ENCODE measurements around the gene CYP4F8. TPM values are rescaled to one million over a fixed set of nuclear protein-coding genes. Genes with fewer than 3 reads are reported as not detected.
A peak's percentile ranks its signal among the peaks of the same experiment; 100 is the strongest.

Gene CYP4F8
- total RNA-seq, 3 donors from 2014 or later: 2.6 to 5.0 TPM; not detected in 1

DNA sequence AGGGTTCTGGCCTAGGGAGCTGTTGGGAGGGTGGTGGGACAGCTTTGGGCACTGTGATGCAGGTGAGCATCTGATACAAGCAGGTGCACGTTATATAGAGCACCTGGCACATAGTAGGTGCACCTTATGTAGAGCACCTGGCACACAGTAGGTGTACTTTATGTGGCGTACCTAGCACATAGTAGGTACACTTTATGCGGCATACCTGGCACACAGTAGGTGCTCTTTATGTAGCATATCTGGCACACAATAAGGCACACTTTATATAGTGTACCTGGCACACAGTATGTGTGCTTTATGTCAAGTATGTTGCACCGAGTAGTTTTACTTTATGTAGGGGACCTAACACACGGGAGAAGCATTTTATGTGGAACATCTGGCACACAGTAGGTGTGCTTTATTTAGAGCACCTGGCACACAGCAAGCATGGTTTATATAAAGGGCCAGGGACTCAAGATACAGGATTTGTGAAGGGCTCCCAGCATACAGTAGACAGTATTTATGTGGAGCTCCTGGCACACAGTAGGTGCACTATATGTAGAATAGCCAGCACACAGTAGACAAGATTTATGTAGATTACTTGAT lies 56.3 kb downstream of the CYP4F8 start:
- DNase-seq (ENCODE audit: low spot score in 2 of 2): no peak
- no peak overlapping the region for H3K27ac ChIP-seq
- H3K4me3 ChIP-seq: no peak overlapping the region
- no peaks in the 10 kb centered on the region for H3K9me3 ChIP-seq
- H3K36me3 ChIP-seq: no peaks in the 10 kb centered on the region
- H3K4me1 ChIP-seq: no peaks in the 10 kb centered on the region
- H3K27me3 ChIP-seq: peaks cover 0 to 3% of the 10 kb centered on the region in 2 donors
- intact Hi-C loops (cut with DNase I; ENCODE audit: low total_unique reads): no loop called here
- TF ChIP-seq, protein P1, sequence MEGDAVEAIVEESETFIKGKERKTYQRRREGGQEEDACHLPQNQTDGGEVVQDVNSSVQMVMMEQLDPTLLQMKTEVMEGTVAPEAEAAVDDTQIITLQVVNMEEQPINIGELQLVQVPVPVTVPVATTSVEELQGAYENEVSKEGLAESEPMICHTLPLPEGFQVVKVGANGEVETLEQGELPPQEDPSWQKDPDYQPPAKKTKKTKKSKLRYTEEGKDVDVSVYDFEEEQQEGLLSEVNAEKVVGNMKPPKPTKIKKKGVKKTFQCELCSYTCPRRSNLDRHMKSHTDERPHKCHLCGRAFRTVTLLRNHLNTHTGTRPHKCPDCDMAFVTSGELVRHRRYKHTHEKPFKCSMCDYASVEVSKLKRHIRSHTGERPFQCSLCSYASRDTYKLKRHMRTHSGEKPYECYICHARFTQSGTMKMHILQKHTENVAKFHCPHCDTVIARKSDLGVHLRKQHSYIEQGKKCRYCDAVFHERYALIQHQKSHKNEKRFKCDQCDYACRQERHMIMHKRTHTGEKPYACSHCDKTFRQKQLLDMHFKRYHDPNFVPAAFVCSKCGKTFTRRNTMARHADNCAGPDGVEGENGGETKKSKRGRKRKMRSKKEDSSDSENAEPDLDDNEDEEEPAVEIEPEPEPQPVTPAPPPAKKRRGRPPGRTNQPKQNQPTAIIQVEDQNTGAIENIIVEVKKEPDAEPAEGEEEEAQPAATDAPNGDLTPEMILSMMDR (IDR thresholded peaks at IDR 0.05): no peak
- no peak for TF ChIP-seq POLR2A (IDR thresholded peaks at IDR 0.05)
- TF ChIP-seq POLR2AphosphoS5 (IDR thresholded peaks at IDR 0.05): no peak

GRCh38 chr19:15671891-15672579 lies 57.0 kb downstream of the CYP4F8 start:
- intact Hi-C loops (cut with DNase I; ENCODE audit: low total_unique reads): no loop called here
- Histone ChIP-seq H3K36me3 (no peaks in the 10 kb centered on the region), H3K27ac (peak overlapping the region in 1 of 2 donors; percentile 33), H3K9me3 (no peaks in the 10 kb centered on the region), H3K4me3 (no peak overlapping the region), H3K27me3 (no peaks in the 10 kb centered on the region), H3K4me1 (no peaks in the 10 kb centered on the region)
- DNase-seq (ENCODE audit: low spot score in 2 of 2): no peak
- TF ChIP-seq POLR2A (IDR thresholded peaks at IDR 0.05) (no peak), POLR2AphosphoS5 (IDR thresholded peaks at IDR 0.05) (no peak)
- TF ChIP-seq, protein P1 (IDR thresholded peaks at IDR 0.05): no peak

DNA sequence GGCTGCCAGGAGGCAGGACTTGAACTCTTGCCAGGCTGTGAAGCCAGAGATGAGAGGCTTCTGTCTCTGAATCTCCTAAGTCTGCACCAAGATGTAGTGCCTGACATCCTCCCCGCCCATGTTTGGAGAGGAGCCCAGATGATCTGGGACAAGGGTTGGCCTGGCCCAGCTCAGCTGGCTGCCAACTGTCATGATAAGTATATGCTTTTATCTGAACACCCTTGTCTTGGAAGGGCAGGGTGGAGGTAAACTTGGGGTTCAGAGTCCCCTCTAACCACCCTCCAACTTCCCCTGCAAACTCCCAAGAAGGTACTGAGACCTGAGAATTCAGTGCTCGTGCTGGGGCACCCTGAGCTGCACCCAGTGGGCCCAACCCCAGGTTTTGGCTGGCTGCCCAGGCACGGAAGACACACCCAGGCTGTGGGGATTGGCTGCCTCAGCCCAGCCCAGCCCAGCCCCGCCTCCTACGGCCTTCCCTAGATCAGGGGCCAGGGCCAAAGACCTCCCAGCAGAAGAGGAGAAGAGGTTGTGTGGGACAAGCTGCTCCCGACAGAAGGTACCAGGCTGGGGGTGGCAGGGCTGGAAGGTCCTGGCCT lies 57.7 kb downstream of the CYP4F8 start, which contains the start of gene CYP4F12:
Gene CYP4F12 (plus strand): TSS at position 508 of the 596 bp plus-strand sequence. CDS start 443 bp downstream, outside the sequence.
- Histone ChIP-seq H3K27ac (peak within 1 kb of the TSS in 1 of 2 donors; percentile 33), H3K4me1 (no peaks in the 10 kb centered on the region), H3K9me3 (no peaks in the 10 kb centered on the region), H3K4me3 (peak within 1 kb of the TSS in 1 of 3 donors; percentile 3), H3K27me3 (no peaks in the 10 kb centered on the region), H3K36me3 (no peaks in the 10 kb centered on the region)
- DNase-seq (ENCODE audit: low spot score in 2 of 2): peak; percentile 46 to 67
- intact Hi-C loops (cut with DNase I; ENCODE audit: low total_unique reads): no loop called here
- TF ChIP-seq POLR2A (IDR thresholded peaks at IDR 0.05): no peak
- TF ChIP-seq POLR2AphosphoS5 (IDR thresholded peaks at IDR 0.05): peak in 1 of 3 donors; percentile 38
- TF ChIP-seq, protein P1 (IDR thresholded peaks at IDR 0.05): no peak

DNA sequence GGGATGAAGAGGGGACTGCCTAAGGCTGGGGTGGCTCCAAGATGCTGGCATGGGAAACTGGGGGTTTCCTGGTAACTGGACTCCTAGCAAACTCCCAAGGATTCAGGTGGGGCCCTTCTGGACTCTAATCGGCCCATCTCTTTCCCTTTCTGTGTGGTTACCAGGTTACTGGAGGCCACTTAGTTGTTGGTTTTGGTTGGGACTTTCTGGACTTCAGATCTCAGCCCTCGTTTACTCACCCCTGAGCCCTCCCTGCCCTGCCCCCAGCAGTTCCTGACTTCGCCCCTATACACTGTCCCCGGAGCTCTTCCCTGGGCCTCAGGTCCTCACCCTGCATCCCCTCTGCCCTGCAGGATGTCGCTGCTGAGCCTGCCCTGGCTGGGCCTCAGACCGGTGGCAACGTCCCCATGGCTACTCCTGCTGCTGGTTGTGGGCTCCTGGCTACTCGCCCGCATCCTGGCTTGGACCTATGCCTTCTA lies 58.2 kb downstream of the CYP4F8 start:
- Histone ChIP-seq H3K9me3 (no peaks in the 10 kb centered on the region), H3K27ac (peak overlapping the region in 1 of 2 donors; percentile 33), H3K4me1 (no peaks in the 10 kb centered on the region), H3K27me3 (no peaks in the 10 kb centered on the region), H3K36me3 (no peaks in the 10 kb centered on the region), H3K4me3 (peak overlapping the region in 1 of 3 donors; percentile 3)
- intact Hi-C loops (cut with DNase I; ENCODE audit: low total_unique reads): no loop called here
- TF ChIP-seq POLR2A (IDR thresholded peaks at IDR 0.05) (no peak), POLR2AphosphoS5 (IDR thresholded peaks at IDR 0.05) (no peak)
- TF ChIP-seq, protein P1 (IDR thresholded peaks at IDR 0.05): no peak
- no peak for DNase-seq (ENCODE audit: low spot score in 2 of 2)

DNA sequence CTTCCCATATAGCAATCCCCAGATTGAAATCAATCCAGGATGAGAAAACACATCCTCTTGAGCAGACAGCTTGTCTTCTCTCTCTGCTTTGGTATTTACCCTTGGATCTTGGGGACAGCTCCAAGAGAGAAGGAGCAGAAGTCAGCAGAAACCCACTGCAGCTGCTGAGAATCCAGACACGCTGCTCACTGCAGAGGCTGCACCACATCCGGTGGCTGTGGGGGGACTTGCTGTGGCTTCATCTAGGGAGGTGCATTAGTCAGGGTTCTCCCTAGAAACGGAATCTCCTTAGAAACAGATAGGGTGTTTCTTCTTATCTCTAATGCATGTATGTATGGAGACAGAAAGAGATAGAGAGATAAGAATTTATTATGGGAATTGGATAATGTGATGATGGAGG lies 60.5 kb downstream of the CYP4F8 start:
- H3K27ac ChIP-seq: no peak overlapping the region
- intact Hi-C loops (cut with DNase I; ENCODE audit: low total_unique reads): no loop called here

More for the DNA sequence above, 60.5 kb downstream of the CYP4F8 start:
- no peaks in the 10 kb centered on the region for H3K4me1 ChIP-seq
- H3K27me3 ChIP-seq: no peaks in the 10 kb centered on the region
- H3K9me3 ChIP-seq: no peaks in the 10 kb centered on the region
- no peak overlapping the region for H3K4me3 ChIP-seq
- H3K36me3 ChIP-seq: no peaks in the 10 kb centered on the region
- no peak for TF ChIP-seq POLR2AphosphoS5 (IDR thresholded peaks at IDR 0.05)
- no peak for DNase-seq (ENCODE audit: low spot score in 2 of 2)

All from breast epithelium (tissue), 4 donors.